Stimulated activated CD8-positive, alpha-beta memory T cell treated with anti-CD3 and anti-CD28 coated beads, Interleukin-4, amount 100 ng/mL, for 4 hours (primary cell): ENCODE data around the gene HLA-DQB1.
"Not testable (repeated sequence)": the region's sequence is repeated elsewhere in the genome, so short reads cannot be mapped to it uniquely, and the experiment has no call there.

Experiments
- DNase-seq, 2 donors: peaks; one replicate each; pipeline ENCODE4 v3.0.0-alpha.2; 2020; ENCODE audit warnings: low read depth in 2 of 2, low spot score in 1 of 2

HLA-DQB1 gene

DNA sequence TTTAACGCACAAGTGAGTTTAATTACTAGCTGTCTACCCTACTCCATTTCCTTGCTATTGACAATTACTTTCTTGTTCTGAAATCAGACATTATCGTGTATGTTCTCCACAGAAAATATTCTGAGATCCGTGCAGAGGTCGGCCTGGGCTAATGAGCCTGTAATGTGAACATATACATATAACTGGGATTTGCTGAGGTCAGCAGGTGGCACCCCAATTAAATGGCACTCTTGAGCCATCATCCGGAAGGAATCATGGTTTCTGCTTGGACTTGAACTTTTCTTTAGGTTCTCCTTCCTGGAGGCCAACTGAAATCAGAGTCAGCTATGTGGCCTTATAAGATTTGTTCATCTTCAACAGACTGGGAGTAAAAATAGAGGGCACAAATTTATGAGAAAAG, 3.6 kb downstream of the HLA-DQB1 start:
- no peak for DNase-seq

DNA sequence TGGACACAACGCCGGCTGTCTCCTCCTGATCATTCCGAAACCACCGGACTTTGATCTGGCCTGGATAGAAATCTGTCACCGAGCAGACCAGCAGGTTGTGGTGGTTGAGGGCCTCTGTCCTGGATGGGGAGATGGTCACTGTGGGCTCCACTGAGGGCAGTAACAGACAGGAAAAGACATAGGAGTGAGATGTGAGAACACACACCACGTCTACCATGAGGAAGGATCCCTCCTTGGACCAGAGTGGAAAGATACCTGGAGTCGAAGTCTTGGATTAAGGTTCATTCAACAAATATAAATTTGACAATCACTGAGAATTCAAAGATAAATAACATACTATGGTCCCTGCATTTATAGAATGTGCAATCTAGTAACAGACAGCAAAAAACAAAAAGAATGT, 4.4 kb downstream of the HLA-DQB1 start:
- DNase-seq: no peak

DNA sequence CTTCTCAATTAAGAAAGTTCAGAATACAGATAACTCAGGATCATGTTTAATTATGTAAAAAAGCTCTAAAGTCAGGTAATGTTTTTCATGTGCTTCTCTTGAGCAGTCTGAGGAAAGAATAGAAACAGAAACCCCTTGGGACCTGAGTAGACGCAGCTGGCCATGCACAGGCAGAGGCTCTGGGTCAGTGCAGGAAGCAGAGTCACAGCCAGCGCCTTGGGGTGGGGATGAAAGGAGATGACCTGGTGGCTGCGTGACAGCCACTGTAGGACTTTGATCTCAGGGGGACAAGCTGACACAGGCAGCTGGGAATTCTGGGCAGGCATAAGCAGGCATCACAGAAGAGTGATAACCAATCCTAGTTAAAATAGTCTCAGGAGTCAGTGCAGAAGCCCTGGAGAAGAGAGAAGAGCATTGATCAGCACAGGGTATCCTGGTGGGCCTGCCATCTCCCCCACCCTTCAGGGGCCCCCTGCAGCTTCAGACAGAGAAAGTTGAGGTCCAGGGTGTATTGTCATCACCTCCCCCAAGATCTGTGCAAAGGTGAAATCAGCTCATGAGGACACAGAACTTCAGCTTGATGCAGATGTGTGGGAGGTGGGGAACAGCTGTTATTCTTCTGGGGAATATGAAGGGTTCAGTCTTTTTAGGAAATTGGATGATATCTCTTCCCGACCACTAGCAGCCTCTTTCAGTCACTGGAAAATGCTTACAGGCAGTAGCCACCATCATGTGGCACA, 6.4 kb downstream of the HLA-DQB1 start:
- DNase-seq: no peak

DNA sequence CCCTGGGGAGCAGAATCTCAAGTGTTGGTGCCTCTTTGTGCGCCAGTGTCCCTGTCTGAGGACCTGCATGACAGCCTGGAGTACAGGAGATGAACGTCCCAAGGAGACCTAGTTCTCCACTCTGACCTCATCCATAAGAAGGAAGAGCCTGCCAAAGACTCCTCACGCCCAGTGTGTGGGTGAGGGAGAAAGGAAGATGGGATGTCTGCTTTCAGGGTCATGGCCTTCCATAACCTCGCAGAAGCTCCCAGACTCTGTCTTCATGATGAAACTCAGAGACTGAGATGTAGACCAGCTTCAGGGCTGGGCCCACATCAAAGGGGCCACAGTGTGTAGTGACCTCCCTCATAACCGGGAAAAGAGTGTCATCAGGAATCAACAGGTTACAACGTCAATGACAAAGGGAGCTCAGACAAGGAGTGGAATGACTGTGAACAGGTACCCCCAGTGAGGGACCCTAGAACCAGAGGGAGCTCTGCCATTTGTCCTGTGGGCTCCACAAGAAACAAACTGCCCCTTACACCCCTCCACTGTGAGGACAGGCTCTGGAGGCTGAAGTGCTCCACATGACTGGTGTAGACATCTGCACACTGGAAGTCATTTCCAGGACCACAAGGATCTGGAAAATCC, 8.1 kb downstream of the HLA-DQB1 start:
- DNase-seq: no peak

DNA sequence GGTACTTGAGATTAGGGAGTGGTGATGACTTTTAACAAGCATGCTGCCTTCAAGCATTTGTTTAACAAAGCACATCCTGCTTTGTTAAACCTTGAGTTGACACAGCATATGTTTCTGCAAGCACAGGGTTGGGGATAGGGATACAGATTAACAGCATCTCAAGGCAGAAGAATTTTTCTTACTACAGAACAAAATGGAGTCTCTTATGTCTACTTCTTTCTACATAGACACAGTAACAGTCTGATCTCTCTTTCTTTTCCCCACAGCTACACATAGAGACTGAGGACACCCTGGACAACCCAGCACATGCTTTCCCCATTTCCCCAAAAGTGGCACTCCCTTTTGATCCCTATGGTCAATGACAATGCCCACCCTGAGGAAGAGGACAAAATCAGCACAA, 8.6 kb downstream of the HLA-DQB1 start:
- DNase-seq: not testable (repeated sequence)

DNA sequence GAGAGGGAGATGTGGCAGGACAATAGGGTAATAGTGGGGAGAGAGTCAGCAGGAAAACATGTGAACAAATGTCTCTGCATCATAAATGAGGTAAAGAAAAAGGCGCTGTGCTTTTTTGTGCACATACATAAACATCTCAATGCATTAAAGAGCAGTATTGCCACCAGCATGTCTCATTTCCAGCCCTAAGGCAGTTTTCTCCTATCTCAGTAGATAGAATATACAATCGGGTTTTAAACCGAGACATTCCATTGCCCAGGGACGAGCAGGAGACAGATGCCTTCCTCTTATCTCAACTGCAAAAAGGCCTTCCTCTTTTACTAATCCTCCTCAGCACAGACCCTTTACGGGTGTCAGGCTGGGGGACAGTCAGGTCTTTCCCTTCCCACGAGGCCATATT, 9.1 kb downstream of the HLA-DQB1 start:
- not testable (repeated sequence) for DNase-seq

DNA sequence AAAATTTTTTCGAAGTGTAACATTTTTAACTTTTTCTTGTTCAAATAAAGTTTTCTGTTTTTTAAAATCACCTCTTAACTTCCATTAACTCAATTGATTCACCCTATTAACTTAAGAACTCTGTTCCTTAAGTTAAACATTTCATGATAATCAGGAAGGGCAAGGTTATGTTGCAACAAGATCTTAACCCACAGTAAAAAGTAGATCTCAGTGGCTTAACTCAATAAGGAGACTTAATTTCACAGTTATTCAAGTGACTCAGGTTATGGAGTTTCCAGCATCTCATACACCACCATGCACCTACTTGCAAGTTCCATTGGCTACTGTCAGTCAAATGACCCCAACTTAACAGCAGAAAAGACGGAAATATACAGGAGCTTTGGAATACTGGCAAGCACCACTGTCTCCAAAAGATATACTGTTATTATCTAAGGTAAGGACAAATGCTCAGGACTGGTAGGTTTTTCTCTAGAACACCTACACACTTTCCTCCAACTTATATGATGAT, 11.2 kb downstream of the HLA-DQB1 start:
- DNase-seq: no peak

DNA sequence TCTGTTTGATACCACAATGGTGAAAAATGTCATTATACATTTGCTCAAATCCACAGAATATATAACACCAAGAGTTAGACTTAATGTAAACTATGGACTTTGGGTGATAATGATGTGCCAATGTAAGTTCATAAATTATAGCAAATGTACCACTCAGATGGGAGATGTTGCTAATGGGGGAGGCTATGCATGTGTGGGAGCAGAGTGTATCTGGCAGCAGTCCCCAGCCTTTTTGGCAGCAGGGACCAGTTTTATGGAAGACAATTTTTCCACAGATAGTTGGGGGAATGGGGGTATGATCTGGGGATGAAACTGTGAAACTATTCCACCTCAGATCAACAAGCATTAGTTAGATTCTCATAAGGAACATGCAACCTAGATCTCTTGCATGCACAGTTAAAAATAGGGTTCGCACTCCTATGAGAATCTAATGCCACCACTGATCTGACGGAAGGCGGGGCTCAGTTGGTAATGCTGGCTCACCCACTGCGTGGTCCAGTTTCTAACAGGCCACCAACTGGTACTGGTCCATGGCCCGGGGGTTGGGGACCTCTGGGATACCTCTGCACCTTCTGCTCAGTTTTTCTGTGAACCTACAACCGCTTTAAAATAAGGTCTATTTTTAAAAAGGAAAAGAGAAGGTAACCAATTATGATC, 21.3 kb downstream of the HLA-DQB1 start:
- DNase-seq: no peak

DNA sequence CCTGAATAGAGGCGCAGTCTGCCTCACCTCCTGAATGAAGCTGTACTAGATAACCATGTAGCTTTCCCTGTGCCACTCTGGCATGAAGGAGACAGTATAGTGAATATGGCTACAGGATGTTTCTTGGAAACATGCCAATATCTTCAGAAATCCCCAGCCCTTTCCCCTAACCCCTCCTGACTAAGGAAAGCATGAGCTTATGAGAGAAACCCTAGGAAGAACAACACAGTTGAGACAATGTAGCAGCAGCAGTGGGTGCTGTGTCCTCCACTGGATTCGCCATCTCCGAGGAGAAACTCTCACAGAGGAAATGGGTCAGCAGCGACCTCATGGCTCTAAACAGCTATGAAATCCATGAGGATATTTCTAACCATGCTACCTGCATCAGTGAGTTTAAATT, 22.6 kb downstream of the HLA-DQB1 start:
- DNase-seq: no peak

DNA sequence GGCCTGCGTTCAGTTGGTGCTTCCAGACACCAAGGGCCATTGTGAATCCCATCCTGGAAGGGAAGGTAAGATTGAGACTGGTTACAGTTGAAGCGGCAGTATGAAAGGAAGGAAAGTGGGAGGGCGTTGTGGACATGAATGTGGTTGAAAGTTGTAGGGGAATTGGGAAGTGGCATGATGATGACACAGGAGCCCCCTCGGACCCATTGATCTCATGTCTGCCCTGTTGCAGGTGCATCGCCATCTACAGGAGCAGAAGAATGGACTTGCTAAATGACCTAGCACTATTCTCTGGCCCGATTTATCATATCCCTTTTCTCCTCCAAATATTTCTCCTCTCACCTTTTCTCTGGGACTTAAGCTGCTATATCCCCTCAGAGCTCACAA, 23.7 kb downstream of the HLA-DQB1 start:
- DNase-seq: no peak

DNA sequence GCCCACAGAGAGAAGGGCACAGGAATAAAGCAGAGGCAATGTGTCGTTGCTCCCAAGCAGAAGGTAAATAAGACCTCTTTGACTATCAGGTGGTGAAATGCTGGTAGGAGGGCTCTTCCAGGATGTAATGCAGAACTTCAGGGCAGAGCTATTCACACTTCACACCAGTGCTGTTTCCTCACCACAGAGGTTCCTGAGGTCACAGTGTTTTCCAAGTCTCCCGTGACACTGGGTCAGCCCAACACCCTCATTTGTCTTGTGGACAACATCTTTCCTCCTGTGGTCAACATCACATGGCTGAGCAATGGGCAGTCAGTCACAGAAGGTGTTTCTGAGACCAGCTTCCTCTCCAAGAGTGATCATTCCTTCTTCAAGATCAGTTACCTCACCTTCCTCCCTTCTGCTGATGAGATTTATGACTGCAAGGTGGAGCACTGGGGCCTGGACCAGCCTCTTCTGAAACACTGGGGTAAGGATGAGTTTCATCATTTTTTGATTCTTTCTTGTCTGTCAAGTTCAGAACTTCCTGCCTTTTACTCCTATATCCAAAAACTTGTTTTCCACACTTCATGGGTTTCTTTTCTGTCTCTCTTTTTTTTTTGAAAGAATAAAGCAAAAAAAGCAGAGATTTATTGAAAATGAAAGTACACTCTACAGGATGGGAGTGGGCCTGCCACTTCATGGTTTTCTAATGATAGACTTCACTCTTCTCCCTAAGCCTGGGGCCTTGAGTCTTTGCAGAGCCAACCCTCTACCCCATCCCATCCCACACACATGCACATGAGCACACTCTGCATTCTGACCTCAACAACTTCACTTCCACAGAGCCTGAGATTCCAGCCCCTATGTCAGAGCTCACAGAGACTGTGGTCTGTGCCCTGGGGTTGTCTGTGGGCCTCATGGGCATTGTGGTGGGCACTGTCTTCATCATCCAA, 24.4 kb downstream of the HLA-DQB1 start:
- not testable (repeated sequence) for DNase-seq

DNA sequence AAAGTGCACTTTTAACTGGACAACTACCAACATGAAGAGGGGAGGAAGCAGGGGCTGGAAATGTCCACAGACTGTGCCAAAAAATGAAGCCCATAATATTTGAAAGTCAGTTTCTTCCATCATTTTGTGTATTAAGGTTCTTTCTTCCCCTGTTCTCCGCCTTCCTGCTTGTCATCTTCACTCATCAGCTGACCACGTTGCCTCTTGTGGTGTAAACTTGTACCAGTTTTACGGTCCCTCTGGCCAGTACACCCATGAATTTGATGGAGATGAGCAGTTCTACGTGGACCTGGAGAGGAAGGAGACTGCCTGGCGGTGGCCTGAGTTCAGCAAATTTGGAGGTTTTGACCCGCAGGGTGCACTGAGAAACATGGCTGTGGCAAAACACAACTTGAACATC, 25.3 kb downstream of the HLA-DQB1 start:
- no peak for DNase-seq

DNA sequence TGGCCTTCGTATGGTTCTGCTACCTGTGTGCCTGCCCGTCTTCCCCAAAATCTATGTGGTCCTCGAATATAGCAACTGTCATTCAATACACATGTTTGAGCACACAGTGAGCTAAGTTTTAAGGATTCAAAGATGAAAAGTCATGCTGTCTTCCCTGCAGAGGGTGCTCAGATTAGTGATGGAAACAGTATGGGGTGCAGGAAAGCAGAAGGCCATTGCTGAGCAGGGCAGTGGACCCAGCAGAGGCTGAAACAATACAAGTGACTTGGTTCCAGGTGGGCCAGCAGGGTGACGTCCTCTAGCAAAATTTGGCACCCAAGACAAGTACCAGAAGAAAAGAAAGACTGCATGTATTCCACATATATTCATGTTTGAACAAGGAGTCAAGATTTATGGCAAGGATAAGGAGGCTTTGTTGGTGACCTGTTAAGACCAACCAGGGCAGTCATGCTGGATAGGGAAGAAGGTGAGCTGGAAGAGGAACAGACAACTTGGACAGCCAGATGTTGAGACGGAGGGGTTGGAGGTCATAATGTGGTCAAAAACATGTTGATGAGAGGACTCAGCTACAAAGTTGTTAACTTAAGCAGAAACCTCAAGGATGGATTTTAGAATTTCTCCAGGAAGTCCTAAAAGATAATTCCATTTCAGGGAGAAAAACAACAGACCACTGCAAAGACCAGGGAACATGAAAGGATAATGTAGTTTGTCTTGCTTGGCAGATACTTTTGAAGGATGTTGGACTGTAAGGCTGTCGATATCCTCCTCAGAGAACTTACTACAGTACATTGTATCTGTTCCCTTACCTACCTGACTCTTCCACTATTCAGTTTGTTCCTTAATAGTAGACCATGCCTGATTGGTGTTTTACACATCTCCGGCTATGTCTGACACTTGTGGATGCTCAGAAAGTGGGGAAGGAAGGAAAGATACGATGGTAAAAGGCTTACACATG, 26.7 kb downstream of the HLA-DQB1 start:
- no peak for DNase-seq

DNA sequence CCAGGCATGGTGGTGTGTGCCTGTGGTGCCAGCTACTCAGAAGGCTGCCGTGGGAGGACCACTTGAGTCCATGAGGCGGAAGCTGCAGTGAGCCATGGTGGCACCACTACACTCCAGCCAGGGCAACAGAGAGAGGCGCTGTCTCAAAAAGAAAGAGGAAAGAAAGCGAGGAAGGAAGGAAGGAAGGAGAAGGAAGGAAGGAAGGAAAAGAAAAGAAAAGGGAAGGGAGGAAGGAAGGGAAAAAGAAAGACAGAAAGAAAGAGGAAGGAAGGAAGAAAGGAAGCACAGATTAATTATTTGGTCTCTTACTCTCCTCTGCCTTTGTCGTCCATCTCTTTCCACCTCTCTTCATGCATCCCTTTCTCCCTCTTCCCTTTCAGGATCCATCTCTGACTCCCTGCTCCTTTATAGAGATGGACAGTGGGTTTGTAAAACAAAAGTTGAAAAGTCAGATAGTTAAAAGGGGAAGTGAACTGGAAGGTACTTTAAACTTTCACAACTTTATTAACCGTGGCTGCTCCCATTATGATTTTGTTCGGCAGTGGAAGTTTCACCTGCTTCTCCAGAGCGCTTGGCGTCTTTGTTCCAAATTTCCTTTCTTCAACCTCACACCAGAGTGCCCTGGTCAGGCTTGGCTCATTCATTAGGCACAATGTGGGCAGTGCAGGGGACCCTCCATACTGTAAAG, 27.8 kb downstream of the HLA-DQB1 start:
- no peak for DNase-seq

DNA sequence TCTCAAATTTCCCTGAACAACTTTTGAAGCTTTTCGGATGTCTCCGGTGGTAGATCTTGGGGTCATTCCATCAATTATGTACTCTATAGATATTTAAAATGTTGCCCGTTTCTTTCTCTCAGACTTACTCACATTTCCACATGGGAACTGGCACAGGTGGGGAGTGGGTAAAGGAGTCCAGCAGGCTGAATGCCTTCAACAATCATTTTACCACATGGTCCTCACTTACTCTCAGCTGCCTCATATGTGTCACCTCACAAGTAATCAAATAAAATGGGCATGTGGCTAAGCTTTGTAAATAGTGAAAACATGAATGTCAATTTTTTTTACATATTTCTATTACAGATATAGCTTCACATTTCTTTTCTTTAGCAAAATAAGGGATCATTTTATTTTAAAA, 28.6 kb downstream of the HLA-DQB1 start:
- DNase-seq: no peak

DNA sequence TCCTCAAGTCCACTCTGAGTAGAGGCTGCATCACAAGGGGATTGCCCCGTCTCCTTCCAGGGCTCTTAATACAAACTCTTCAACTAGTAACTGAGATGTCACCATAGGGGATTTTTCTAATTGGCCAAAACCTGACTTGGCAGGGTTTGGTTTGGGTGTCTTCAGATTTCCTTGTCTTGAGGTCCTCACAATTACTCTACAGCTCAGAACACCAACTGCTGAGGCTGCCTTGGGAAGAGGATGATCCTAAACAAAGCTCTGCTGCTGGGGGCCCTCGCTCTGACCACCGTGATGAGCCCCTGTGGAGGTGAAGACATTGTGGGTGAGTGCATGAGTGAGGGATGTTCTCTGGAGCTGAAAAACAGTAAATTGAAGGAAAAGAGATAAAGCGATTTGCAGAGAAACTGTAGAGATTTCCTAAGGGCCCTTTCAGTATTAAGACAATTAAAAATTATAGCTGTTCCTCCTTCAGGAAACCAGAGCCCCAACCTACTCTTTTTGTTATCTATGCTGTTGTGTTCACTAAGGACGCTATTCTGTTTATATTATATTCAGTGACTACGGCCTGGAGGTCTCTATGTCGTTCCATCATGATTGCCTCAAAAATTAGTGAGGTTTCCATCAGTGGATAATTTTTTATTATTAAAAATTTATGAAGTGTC, 29.1 kb downstream of the HLA-DQB1 start, which contains the start of gene HLA-DQA1:
Gene HLA-DQA1 (plus strand): TSS at position 188 of the 662 bp plus-strand sequence. CDS start 53 bp downstream, at position 241.
- DNase-seq: no peak

DNA sequence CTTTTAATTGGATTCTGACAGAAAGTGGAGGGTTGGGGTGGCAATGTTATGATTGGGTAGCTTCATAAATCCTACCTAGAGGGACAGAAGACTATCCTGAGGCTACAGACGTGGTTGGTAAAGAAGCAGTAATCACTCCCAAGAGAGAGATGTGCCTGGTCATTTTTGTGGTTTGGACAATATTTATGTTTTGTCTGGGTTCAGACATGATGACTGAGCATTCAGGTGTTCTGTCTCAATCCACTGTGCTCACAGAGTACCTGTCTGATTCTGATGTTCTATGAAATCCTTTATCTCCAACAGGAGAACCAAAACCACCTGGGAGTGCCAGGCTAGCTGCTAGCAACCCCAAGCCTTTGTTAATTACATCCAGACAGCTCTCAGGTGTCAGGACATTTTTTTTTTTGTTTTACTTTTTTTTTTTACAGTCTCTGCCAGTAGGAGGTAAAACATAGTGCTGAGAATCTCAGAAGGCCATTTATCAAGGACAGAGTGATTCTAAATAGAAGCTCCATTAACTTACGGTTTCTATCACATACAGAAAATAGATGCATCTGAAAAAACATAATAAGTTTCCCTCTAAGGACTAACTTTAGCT, 30.8 kb downstream of the HLA-DQB1 start:
- DNase-seq: no peak

DNA sequence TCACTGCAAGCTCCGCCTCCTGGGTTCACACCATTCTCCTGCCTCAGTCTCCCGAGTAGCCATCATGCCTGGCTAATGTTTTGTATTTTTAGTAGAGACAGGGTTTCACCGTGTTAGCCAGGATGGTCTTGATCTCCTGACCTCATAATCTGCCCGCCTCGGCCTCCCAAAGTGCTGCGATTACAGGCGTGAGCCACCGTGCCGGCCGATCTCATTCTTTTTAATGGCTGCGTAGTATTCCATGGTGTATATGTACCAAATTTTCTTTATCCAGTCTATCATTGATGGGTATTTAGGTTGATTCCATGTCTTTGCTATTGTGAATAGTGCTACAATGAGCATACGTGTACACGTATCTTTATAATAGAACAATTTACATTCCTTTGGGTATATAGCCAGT, 36.7 kb downstream of the HLA-DQB1 start:
- not testable (repeated sequence) for DNase-seq
